ENCODE results near the gene RBBP8.

DNA sequence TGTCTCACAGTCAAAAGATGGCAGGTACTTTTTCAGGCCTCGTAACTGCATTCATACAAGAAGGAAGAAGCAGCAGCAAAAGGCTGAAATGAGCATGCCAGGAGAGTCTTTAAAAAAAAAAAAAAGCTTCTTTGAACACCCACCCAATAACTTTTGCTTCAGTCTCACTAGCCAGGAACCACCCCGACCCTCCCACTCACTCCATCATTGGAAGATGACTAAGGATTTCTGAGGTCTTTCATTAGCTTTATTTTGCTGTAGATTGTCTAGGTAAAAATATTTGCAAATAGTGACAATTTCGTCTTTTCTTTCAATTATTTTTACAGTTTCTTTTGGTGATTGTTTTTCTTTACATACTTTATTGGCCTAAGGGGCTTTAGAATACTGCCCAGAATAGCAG, 37.9 kb downstream of the RBBP8 start:
- TF ChIP-seq POLR2A (IDR thresholded peaks at IDR 0.05; ENCODE audit: low read depth, low read length): no peak
- TF ChIP-seq POLR2AphosphoS5 (IDR thresholded peaks at IDR 0.05; ENCODE audit: low read depth, low read length): no peak
